GM03348 (cell line): ENCODE measurements around the gene SPATA13.
A peak's percentile ranks its signal among the peaks of the same experiment; 100 is the strongest.
"Not testable (repeated sequence)": the region's sequence is repeated elsewhere in the genome, so short reads cannot be mapped to it uniquely, and the experiment has no call there.

Experiments
- DNase-seq: peaks from one replicate; pipeline ENCODE4 v3.0.0; 2012; ENCODE audit warnings: low spot score

SPATA13 gene

DNA sequence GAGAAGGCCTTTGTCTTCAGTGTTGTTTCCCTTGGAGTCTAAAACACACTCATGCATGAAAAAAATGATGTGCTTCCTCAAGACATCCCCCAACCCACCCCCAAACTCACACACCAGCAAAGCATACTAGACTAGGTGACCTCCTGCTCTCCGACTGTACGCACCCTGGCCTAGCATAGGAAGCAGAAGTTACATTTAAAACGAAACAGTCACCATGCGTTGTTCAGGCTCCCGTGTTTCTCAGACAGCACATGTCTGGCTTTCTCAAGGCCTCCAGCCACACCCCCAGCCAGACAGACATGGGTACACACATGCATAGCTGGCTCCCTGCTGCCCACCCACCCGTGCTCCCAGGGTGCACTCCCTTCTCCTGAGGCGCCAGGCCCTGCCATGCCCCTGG is 120.2 kb downstream of the SPATA13 start:
- no peak for DNase-seq

GRCh38 chr13:24281188-24282008 is 120.9 kb downstream of the SPATA13 start:
- DNase-seq, result no peak

DNA sequence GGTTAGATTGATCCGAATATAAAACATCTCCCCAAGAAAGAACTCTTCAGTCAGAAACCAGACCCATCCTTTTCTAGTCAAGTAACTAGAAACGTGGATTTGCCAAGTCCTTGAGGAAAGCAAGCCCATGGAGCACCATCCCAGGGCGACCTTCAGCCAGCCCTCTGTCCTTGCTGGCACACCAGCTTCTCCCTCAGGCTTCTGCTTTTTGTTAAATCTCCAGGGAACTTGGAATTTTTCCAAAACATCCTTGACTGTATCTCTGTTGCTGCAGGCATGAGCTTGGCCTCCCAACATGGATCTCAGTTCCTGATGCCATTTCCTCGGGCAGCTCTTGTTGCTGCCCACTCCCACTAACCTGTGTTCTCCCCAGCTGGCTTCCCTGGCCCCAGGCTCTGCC is 121.7 kb downstream of the SPATA13 start:
- DNase-seq, result no peak

- DNase-seq, result no peak
These were observed 124.5 kb downstream of the SPATA13 start for GRCh38 chr13:24284889-24285565.

DNA sequence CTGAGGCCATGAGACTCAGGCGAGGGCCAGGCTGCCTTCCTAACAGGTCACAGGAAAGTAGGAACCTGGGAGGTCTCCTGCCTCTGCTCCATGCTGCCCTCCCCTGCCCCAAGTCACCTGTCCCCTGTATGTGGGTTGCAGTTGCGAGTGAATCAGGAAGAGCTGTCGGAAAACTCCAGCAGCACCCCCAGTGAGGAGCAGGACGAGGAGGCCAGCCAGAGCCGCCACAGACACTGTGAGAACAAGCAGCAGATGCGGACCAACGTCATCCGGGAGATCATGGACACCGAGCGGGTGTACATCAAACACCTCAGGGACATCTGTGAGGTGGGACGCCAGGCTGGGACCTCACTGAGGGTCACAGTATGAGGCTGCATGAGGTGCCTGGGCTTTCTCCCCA is 126.1 kb downstream of the SPATA13 start:
- no peak for DNase-seq

- no peak for DNase-seq
These were observed 127.3 kb downstream of the SPATA13 start for GRCh38 chr13:24287748-24288287.

DNA sequence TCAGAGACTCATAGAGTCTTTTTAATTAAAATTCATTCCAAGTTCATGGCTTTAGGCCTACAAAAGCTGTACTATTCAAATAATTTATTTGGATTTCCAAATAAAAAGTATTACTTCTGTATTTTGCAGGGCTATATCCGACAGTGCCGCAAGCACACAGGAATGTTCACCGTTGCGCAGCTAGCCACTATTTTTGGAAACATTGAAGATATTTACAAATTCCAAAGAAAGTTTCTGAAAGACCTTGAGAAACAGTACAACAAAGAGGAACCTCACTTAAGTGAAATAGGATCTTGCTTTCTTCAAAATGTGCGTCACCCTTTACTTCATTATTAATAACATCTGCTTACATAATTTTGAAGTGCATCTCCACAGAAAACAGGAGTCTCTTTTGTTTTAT is 128.3 kb downstream of the SPATA13 start:
- peak; percentile 48 for DNase-seq

- DNase-seq, result no peak
These were observed 129.9 kb downstream of the SPATA13 start for GRCh38 chr13:24290280-24290932.

GRCh38 chr13:24292481-24292880 is 132.0 kb downstream of the SPATA13 start:
- DNase-seq, result no peak

- DNase-seq, result no peak
These were observed 133.2 kb downstream of the SPATA13 start for GRCh38 chr13:24293746-24294145.

GRCh38 chr13:24299488-24300114 is 139.1 kb downstream of the SPATA13 start:
- DNase-seq, result no peak

- no peak for DNase-seq
These were observed 140.9 kb downstream of the SPATA13 start for GRCh38 chr13:24301434-24301833.

GRCh38 chr13:24301911-24302310 is 141.4 kb downstream of the SPATA13 start:
- DNase-seq, result no peak

- DNase-seq, result no peak
These were observed 144.1 kb downstream of the SPATA13 start for GRCh38 chr13:24304620-24305019.

DNA sequence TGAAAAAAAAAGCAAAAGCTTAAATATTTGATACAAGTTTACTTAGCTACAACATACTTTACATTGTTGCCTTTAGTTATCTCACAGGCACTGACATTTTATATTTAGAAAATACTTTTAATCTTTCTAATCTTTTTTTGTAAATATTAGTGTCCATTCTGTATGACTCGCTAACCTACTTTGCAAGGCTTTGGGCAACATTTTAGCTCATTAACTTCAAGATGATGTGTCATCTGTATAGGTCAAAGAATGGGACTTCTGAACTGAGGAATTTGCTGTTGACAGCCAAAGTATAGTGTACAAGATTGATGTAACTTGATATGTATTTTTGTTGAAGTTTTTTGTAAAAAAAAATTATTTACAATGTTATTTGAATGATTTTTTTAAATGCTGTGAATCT is 146.1 kb downstream of the SPATA13 start:
- peak; percentile 47 for DNase-seq

GRCh38 chr13:24307211-24308067 is 146.9 kb downstream of the SPATA13 start:
- DNase-seq, result no peak

DNA sequence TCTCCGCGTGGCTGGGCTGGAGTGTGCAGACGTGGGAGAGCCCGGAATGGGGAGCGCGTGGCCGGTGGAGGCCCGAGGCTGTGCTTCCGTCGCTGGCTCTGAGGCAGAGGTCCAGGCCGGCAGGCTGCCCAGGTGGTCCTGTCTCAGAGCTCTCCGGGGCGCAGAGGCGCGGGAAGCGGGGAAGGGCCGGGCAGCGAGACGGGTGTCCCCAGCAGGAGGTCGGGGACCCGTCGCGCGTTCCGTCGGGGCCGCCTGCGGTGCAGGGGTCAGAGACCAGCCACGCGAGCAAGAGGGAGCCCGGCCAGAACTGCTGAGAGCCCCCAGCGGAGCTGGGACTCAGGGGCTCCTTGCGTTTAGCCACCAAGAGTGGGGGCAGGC is 147.5 kb downstream of the SPATA13 start:
- no peak for DNase-seq

DNA sequence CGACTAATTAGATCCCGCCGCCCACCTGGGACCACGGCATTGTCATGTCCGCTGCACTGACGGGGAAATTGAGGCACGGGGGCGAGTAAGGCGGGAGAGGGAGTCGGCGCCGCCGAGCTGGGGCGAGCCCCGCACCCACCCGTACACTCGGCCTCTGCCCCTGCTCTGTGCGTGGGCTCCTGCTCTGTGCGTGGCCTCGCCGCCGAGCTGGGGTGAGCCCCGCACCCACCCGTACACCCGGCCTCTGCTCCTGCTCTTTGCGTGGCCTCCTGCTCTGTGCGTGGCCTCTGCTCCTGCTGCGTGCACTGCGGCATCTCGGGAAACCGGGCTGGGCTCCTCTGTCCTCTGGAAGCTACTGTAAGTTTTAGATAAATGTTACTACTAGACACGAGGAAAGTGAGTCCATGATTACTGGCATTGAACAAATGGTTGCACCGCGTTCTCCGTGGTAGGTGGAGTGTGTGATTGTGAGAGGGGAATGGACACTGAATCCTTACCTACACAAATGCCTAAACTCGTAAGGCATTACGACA is 148.0 kb downstream of the SPATA13 start:
- DNase-seq, result no peak

GRCh38 chr13:24309300-24309699 is 148.8 kb downstream of the SPATA13 start, which contains the start of gene C1QTNF9:
C1QTNF9 (plus strand) TSS chr13:24309580; CDS start chr13:24316004, 6,424 bp downstream.
- not testable (repeated sequence) for DNase-seq

DNA sequence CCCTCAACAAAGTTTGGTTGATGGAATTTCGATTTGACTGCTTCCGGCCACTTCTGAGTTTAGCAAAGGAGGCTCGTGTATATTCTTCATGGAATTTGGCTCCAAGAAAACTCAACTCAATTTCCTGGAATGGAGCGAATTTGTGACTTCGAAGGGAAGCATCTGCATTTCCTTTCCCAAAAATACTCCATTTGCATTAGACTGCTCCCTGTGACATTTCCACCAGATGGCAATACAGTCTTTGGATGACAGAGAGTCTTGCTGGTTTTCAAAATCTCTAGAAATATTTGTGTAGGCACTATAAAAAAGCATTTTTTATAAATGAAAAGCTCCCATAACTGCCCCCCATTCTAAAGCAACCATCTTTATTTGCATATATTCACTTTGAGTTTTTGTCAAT is 152.9 kb downstream of the SPATA13 start:
- DNase-seq, result peak; percentile 27

GRCh38 chr13:24317835-24318234 is 157.3 kb downstream of the SPATA13 start:
- not testable (repeated sequence) for DNase-seq
